Panc1 (cell line): ENCODE results near the gene ACTN3. TPM values are rescaled to one million over a fixed set of nuclear protein-coding genes. Genes with fewer than 3 reads are reported as not detected.
"Not testable (repeated sequence)": the region's sequence is repeated elsewhere in the genome, so short reads cannot be mapped to it uniquely, and the experiment has no call there.

Experiments used
- ATAC-seq: fragments of 200-7000 bp; cut with Tn5 transposase; 2 replicates; pipeline ENCODE4 v1.9.1; 2020; ENCODE audit warnings: mild to moderate bottlenecking, moderate library complexity
- BruUV-seq: library from RNA; stranded (reverse); fragments of 400-500 nt; replicated peaks from 2 replicates; lab custom pipeline; 2021; lab: Mats Ljungman, UMichigan
- CTCF ChIA-PET: fragments of 300-600 bp; sonication (Branson Sonifier 250); formaldehyde crosslinking; loops from one replicate; lab custom pipeline; 2022; ENCODE audit warnings: antibody characterized with exemption; lab: Charles Lee
- POLR2A ChIA-PET: fragments of 300-600 bp; sonication (Branson Sonifier 250); formaldehyde crosslinking; loops from one replicate; lab custom pipeline; 2022; ENCODE audit warnings: antibody characterized with exemption; lab: Charles Lee
- DNase-seq: peaks from one replicate; pipeline ENCODE4 v3.0.0-alpha.2; 2010; ENCODE audit warnings: low read depth, low spot score
- H3K27ac ChIP-seq: 2 replicates; pipeline ENCODE4 v1.5.1; 2011; ENCODE audit warnings: mild to moderate bottlenecking, low read length, inconsistent platforms
- H3K27me3 ChIP-seq: fragments of 200-500 bp; sonication (Bioruptor generic); 2 replicates; pipeline ENCODE4 v1.6.0; 2014; ENCODE audit warnings: low read length, inconsistent platforms; ENCODE audit not compliant: control insufficient read depth, insufficient read depth
- H3K36me3 ChIP-seq: fragments of 200-500 bp; sonication (Bioruptor generic); 2 replicates; pipeline ENCODE4 v1.5.1; 2014; ENCODE audit warnings: inconsistent platforms, mild to moderate bottlenecking, low read length, moderate library complexity; ENCODE audit not compliant: control insufficient read depth, insufficient read depth
- H3K4me1 ChIP-seq: 2 replicates; pipeline ENCODE4 v1.5.1; 2011; ENCODE audit warnings: inconsistent platforms, mild to moderate bottlenecking, low read length, moderate library complexity; ENCODE audit not compliant: control insufficient read depth, insufficient read depth
- H3K4me3 ChIP-seq, 2 experiments: 2 replicates each; pipeline ENCODE4 v1.5.1; 2011 to 2012; ENCODE audit warnings: low read depth in 2 of 2, low read length in 2 of 2, mild to moderate bottlenecking in 2 of 2, inconsistent platforms in 1 of 2, moderate library complexity in 1 of 2
- H3K9me3 ChIP-seq: fragments of 200-500 bp; sonication (Bioruptor generic); 2 replicates; pipeline ENCODE4 v1.5.1; 2014; ENCODE audit warnings: low read depth, mild to moderate bottlenecking, inconsistent platforms, low read length, moderate library complexity; ENCODE audit not compliant: control insufficient read depth, insufficient read depth
- CTCF ChIP-seq: fragments of 450-650 bp; IDR thresholded peaks from 2 replicates; pipeline ENCODE4 v1.5.1; 2017; ENCODE audit warnings: mild to moderate bottlenecking
- POLR2AphosphoS5 ChIP-seq: IDR thresholded peaks from 2 replicates; pipeline ENCODE4 v1.6.1; 2012; ENCODE audit warnings: mild to moderate bottlenecking, low read depth, low read length, moderate library complexity
- REST ChIP-seq, 2 experiments: IDR thresholded peaks; 2 replicates each; pipeline ENCODE4 v1.6.1; 2011 to 2012; ENCODE audit warnings: low read depth in 2 of 2, control low read depth in 1 of 2, low read length in 1 of 2, mild to moderate bottlenecking in 1 of 2, moderate library complexity in 1 of 2; ENCODE audit not compliant: insufficient read depth in 1 of 2
- SIN3A ChIP-seq: IDR thresholded peaks from 2 replicates; pipeline ENCODE4 v1.6.1; 2012; ENCODE audit warnings: low read depth, mild to moderate bottlenecking, low read length, moderate library complexity, borderline replicate concordance; ENCODE audit not compliant: insufficient read depth
- TCF7L2 ChIP-seq: IDR thresholded peaks from 2 replicates; pipeline ENCODE4 v1.6.1; 2011; ENCODE audit warnings: mild to moderate bottlenecking, low read depth, low read length, inconsistent platforms
- in situ Hi-C: cut with HindIII; loops from 2 replicates; pipeline ENCODE4 v1.10.0; 2016; ENCODE audit warnings: low sequenced_read_pairs, low pct_unique_long_range_greater_than_20kb
- intact Hi-C: fragments of 100-400 bp; cut with micrococcal nuclease; formaldehyde crosslinking; loops from one replicate; pipeline ENCODE4 v1.10.0; 2022; ENCODE audit not compliant: unreplicated experiment
- total RNA-seq: library from RNA; stranded (reverse); gene quantifications from one replicate; pipeline ENCODE4 v1.2.1, GENCODE V29; 2021; ENCODE audit not compliant: unreplicated experiment

The ACTN3 gene
- total RNA-seq, 1 experiment from 2014 or later: 0.13 TPM

- CTCF ChIA-PET: no interaction called here
Measured at GRCh38 chr11:66539870-66540213, 6.9 kb upstream of the ACTN3 start.

GRCh38 chr11:66540598-66540997 lies 6.1 kb upstream of the ACTN3 start:
- intact Hi-C loops, H3K27me3 ChIP-seq, CTCF ChIA-PET, H3K4me1 ChIP-seq, H3K4me3 ChIP-seq, ATAC-seq, H3K27ac ChIP-seq, H3K9me3 ChIP-seq, H3K36me3 ChIP-seq, in situ Hi-C loops, BruUV-seq, DNase-seq, POLR2A ChIA-PET: not testable (repeated sequence)

More at GRCh38 chr11:66539870-66540213, 6.9 kb upstream of the ACTN3 start:
- Histone ChIP-seq H3K27ac (no peak overlapping the region), H3K36me3 (peaks cover 2% of the 10 kb centered on the region; the same call in 1 of the 2 replicates), H3K27me3 (no peaks in the 10 kb centered on the region), H3K4me1 (no peaks in the 10 kb centered on the region), H3K9me3 (no peaks in the 10 kb centered on the region), H3K4me3 (no peak overlapping the region)
- in situ Hi-C loops (no loop called here), intact Hi-C loops (no loop called here)
- BruUV-seq: no TSS peak
- ATAC-seq (no peak), DNase-seq (no peak)
- TF ChIP-seq CTCF (no peak), POLR2AphosphoS5 (no peak), TCF7L2 (no peak)
- POLR2A ChIA-PET: no interaction called here

GRCh38 chr11:66541892-66542291 lies 4.8 kb upstream of the ACTN3 start:
- Histone ChIP-seq H3K36me3 (peaks cover 2% of the 10 kb centered on the region; the same call in 1 of the 2 replicates), H3K4me1 (peaks cover 3% of the 10 kb centered on the region; the same call in 1 of the 2 replicates), H3K27me3 (no peaks in the 10 kb centered on the region), H3K9me3 (no peaks in the 10 kb centered on the region), H3K27ac (no peak overlapping the region), H3K4me3 (no peak overlapping the region)
- intact Hi-C loops (no loop called here), in situ Hi-C loops (no loop called here)
- ATAC-seq (no peak), DNase-seq (no peak)
- no peak for TF ChIP-seq SIN3A
- ChIA-PET POLR2A (interaction anchor here (0.6 kb wide), 1 partner anchor 51 kb away, joined by 4 read pairs; the partner anchor contains the start of genes CCDC87 and CCS), CTCF (no interaction called here)
- no TSS peak for BruUV-seq

- peaks cover 7% of the 10 kb centered on the region for H3K4me1 ChIP-seq
- no peak for DNase-seq
- no peak for ATAC-seq
- no peaks in the 10 kb centered on the region for H3K9me3 ChIP-seq
- H3K36me3 ChIP-seq: peaks cover 2% of the 10 kb centered on the region; the same call in 1 of the 2 replicates
- intact Hi-C loops (no loop called here), in situ Hi-C loops (no loop called here)
- TF ChIP-seq POLR2AphosphoS5 (no peak), CTCF (no peak), SIN3A (no peak), REST (IDR thresholded peaks at IDR 0.05; ENCODE audit: insufficient read depth in 1 of 2, low read depth in 2 of 2, low read length in 1 of 2) (no peak), TCF7L2 (no peak)
- ChIA-PET POLR2A (no interaction called here), CTCF (no interaction called here)
- BruUV-seq: no TSS peak
- no peak overlapping the region for H3K4me3 ChIP-seq
- no peak overlapping the region for H3K27ac ChIP-seq
- no peaks in the 10 kb centered on the region for H3K27me3 ChIP-seq
Measured at GRCh38 chr11:66542362-66542761, 4.3 kb upstream of the ACTN3 start.
